Activated CD4-positive, alpha-beta T cell treated with anti-CD3 and anti-CD28 coated beads for 24 hours (primary cell): ENCODE measurements around the gene KAT5.
"Not testable (repeated sequence)": the region's sequence is repeated elsewhere in the genome, so short reads cannot be mapped to it uniquely, and the experiment has no call there.

ENCODE experiments used
- DNase-seq, 2 donors: peaks; one replicate each; pipeline ENCODE4 v3.0.0-alpha.2; 2020; ENCODE audit warnings: low read depth in 2 of 2

KAT5 gene

DNA sequence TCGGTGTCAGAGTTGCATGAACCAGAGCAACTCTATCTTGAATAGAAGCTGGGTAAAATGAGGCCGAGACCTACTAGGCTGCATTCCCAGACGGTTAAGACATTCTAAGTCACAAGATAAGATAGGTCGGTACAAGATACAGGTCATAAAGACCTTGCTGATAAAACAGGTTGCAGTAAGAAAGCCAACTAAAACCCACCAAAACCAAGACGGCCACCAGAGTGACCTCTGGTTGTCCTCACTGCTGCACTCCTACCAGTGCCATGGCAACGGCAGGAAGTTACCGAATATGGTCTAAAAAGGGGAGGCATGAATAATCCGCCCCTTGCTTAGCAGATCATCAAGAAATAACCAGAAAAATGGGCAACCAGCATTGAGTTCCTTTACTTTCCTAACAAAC lies 2.4 kb upstream of the KAT5 start:
- DNase-seq, result no peak

DNA sequence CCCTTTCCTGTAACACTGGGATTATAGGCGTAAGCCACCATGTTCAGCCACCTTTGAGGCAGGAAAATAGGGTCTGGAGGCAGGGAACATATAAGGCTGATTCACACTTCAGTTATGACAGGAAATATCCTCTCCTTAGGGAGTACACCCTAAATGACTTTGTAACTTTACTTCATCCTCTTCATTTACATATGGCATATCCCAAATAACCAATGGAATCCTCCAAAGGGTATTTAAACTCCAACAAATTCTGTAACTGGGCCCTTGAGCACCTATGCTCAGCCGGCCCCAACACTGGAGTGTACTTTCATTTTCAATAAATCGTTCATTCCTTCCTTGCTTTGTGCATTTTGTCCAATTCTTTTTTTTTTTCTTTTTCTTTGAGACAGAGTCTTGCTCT lies 1.6 kb upstream of the KAT5 start:
- DNase-seq, result no peak

DNA sequence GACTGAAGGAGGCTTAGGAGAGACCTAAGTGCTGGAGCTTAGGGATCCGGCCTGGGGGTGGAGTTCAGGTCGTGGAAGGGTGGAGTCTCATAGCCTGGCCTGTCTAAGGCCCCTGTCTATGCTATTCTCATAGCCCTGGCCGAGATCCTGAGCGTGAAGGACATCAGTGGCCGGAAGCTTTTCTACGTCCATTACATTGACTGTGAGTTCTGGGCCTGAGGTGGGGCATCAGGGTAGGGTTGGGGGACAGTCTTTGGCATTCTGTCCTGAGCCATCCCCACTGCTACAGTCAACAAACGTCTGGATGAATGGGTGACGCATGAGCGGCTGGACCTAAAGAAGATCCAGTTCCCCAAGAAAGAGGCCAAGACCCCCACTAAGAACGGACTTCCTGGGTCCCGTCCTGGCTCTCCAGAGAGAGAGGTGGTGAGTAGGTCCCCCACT lies 603 bp downstream of the KAT5 start:
- no peak for DNase-seq

DNA sequence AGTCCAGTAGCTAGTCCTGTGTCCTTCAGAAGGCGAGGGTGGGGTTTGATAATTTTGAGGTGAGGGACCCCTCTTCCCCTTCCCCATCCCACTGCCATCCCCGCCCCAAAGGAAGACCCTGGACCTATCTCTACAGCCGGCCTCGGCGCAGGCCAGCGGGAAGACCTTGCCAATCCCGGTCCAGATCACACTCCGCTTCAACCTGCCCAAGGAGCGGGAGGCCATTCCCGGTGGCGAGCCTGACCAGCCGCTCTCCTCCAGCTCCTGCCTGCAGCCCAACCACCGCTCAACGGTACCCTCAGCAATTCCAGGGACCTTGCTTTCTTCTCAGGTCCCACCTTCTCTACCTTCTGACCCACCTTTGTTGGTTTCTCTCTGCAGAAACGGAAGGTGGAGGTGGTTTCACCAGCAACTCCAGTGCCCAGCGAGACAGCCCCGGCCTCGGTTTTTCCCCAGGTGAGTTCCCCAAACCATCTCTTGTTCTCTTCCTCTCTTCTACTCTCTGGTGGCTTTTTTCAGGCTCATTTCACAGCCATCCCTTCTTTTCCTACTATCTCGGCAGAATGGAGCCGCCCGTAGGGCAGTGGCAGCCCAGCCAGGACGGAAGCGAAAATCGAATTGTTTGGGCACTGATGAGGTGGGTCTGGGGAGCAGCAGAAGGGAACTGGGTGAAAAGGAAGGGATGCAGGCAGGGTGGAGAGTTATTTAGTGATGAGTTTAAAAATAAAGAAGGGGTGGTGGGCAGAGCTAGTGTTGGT lies 1.3 kb downstream of the KAT5 start:
- no peak for DNase-seq

DNA sequence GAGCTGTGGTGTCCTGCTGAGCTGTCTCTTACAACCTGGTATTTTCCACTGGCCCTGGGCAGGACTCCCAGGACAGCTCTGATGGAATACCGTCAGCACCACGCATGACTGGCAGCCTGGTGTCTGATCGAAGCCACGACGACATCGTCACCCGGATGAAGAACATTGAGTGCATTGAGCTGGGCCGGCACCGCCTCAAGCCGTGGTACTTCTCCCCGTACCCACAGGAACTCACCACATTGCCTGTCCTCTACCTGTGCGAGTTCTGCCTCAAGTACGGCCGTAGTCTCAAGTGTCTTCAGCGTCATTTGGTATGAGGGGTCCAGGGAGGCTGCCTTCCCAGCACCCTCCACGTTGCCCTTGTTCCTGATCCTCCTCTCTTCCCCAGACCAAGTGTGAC lies 2.4 kb downstream of the KAT5 start:
- DNase-seq, result no peak

DNA sequence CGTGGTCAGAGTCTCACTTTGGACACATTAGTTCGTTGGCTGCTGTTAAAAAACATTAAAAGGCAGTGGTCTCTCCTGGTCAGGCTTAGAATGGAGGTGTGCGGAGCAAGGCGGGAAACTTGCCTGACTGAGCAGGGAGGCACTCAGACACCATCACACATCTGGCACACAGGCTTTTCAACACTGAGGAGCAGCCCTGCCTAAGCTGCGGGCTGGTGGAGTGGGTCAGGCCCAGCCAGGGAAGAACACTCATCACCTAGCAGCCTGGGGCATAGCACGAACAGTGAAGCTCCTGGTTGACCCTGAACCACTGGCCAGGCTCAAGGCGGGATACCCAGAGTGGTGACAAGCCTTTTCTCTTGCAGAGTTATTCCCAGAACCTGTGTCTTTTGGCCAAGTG lies 4.2 kb downstream of the KAT5 start:
- DNase-seq, result no peak

DNA sequence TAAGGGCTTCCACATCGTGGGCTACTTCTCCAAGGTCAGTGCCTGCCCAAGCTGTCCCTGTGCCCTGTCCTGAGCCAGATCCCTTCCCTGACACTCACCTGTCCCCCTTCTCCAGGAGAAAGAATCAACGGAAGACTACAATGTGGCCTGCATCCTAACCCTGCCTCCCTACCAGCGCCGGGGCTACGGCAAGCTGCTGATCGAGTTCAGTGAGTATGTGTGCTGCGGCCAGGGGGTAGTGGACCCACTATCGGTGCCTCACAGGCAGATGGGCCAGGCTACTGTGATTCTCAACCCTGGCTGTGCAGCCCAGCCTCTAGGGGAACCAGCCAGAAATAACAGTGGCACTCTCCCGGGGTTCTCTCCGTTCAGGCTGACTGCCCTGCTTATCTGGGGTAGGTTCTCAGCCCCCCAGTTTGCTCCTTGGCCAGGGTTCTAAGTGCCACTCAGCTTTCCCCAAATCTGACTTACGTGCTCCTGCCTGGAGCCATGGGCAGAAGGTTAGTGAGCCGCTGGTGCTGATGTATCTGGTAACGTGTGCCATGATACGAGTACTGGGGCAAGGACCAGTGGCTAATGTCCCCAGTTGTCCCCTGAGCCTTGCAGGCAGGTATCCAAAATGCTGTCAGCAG lies 4.8 kb downstream of the KAT5 start:
- no peak for DNase-seq

DNA sequence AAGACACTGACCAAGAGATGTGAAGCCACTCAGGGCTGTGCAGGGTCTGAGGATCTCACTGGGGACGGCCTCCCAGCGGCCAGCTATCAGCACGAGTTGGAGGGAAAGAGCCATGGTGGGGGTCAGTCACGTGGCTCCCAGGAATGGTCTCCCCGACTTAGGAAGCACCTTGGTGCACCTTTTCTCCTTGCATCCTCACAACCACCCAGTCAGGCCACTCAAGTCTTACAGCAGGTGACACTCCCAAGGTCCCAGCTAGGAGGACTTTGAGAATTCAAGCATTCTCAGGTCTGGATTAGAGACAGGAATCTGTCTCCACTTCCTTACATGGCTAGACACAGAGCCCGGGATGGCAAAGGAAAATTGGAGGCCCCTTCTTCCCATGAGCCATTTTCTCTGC lies 5.9 kb downstream of the KAT5 start:
- DNase-seq, result no peak

DNA sequence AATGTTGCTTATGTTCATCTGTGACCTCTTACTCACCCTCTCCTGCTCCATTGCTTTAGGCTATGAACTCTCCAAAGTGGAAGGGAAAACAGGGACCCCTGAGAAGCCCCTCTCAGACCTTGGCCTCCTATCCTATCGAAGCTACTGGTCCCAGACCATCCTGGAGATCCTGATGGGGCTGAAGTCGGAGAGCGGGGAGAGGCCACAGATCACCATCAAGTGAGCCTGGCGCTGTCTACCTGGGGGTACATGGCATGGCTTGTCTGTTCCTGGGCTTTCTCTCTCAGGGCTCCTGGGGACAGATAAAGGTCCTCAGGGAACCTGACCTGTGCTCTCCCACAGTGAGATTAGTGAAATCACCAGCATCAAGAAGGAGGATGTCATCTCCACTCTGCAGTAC lies 6.5 kb downstream of the KAT5 start:
- DNase-seq, result no peak

DNA sequence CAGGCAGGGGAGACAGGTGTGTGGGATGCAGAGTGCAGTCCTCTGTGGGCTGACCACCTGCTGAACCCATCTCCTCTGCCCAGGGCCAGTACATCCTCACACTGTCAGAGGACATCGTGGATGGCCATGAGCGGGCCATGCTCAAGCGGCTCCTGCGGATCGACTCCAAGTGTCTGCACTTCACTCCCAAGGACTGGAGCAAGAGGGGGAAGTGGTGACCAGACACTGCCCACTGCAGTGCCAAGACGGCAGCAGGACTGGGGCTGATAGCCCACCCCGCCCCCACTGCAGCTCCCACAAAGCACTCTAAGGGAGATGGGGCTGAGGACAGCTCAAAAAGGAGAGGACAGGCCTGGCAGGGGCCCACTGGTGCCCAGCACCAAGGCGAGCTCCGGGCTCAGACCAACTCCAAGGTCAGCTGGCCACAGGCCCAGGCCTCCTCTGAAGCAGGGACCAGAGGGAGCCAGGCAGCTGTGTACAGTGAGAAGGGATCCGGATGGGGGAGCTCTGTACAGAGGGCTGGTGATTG lies 7.0 kb downstream of the KAT5 start:
- no peak for DNase-seq

DNA sequence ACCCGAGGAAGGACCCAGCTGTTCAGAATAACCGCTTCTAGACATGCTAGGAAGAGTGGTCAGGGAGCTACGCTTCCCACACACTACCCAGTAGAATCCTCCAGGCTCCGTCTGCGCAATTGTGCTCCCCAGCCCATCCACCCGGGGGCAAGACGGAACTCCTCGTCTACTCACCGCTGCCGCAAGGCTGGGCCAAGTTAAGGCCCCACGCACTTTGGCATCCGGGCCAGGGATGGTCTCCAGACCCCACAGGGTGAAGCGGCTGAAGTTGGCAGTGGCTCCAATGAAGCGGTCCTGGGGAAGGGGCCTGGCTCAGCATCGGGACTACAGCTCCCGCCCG lies 7.8 kb downstream of the KAT5 start:
- no peak for DNase-seq

DNA sequence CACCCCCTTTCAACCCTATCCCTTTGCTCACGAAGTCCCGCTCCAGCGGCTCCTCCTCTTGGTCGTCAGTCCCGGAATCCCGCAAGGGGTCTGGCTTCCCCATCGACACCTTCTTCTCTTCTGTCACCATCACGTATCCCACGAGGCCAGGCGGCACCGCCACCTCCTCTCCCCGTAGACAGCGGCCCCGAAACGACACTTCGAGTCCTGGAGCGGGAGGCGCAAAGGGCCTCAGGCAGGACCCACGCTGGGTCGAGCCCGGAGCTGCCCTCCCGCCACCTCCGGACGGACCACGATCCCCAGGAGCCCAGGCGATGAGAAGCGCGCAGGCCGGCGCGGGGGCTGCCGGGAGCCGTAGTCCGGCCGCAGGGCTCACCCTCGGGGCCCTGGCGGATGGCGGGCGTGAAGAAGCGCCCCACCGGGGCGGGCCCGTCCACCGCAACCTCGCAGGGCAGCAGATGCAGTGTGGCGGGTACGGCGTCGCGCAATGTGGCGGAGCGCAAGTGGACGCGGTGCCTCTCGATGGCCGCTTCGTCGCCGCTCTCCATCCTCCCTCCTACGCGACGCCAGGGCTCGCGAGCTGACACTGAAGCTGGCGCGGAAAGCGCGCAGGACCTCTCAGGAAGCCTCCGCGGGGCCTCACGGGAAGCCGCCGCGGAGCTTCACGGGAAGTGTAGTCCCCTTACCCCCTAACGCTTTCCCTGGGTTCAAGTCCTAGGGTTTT lies 8.3 kb downstream of the KAT5 start, which contains the start of gene RNASEH2C:
Gene RNASEH2C, minus strand, starts transcription at position 588 of the 724 bp plus-strand sequence. Its CDS starts 40 bp downstream, at position 548.
- DNase-seq, result peak; percentile 69 to 77

DNA sequence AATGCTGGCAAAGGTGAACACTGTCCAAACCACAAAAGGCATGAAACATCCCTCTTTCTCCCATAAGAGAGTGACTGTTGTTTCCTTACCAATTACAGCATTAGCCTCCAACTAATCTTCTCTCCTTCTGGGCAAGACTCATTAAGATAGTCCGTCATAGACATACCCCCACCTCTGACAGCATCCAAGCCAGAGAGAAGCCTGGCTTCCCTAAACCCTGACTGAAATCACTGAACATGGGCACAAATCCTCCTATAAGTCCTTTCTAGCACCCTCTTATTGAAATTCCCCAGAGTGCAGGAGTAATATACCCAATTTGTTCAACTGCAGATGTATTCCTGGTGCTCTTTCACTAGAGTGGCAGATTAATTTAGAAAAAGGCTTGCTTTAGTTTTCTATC lies 10.2 kb downstream of the KAT5 start:
- no peak for DNase-seq

DNA sequence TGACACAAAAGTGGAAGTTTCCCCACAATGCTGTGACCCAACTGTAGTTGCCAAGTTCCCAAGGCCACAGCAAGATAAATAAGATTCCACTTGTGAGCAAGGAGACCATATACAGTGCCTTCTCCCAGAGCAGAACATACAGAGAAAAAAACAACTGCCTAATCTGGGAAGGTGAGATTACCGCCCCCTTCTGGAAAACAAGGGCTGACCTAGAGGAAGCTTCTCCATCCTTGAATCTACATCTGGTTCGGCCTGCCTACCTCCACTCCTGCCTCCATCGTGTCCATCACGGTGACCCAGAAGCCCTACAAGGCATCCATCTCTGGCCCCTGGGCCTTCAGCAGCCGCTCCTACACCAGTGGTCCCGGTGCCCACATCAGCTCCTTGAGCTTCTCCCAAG lies 14.6 kb downstream of the KAT5 start:
- no peak for DNase-seq

DNA sequence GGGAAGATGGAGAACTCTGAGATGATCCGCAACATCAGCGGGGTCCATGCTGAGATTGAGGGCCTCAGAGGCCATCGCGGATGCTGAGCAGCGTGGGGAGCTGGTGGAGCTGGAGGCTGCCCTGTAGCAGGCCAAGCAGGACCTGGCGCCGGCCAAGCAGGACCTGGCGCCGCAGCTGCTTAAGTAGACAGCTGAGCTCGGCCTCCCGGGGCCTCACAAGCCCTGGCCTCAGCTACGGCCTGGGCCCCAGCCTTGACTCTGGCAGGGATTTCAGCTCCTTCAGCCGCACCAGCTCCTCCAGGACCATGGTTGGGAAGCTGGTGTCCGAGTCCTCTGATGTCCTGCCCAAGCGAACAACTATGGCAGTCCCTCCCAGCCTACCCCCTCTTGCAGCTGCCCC lies 15.8 kb downstream of the KAT5 start:
- DNase-seq, result no peak

DNA sequence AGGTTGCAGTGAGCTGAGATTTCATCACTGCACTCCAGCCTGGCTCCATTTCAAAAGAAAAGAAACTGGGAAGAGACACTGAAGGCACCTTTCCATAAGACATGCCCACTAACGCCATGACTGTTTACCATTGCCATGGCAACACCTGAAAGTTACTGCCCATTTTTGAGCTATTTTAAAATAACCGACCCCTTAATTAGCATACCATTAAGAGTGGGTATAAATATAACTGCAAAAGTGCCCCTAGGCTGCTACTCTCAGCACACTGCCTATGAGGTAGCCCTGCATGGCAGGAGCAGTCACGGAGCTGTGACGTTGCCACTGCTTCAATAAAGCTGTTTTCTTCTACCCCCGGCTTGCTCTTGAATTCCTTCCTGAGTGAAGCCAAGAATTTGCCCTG lies 18.4 kb downstream of the KAT5 start:
- no peak for DNase-seq

DNA sequence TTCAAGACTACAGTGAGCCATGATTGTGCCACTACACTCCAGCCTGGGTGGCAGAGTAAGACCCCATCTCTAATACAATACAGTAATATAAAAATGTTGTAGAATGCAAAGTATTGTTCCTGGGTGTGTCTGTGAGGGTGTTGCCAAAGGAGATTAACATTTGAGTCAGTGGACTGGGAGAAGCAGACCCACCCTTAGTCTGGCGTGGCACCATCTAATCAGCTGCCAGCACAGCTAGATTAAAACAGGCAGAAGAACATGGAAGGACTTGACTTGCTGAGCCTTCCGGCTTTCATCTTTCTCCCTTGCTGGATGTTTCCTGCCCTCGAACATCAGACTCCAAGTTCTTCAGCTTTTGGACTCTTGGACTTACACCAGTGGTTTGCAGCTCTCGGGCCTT lies 23.1 kb downstream of the KAT5 start:
- DNase-seq, result not testable (repeated sequence)

DNA sequence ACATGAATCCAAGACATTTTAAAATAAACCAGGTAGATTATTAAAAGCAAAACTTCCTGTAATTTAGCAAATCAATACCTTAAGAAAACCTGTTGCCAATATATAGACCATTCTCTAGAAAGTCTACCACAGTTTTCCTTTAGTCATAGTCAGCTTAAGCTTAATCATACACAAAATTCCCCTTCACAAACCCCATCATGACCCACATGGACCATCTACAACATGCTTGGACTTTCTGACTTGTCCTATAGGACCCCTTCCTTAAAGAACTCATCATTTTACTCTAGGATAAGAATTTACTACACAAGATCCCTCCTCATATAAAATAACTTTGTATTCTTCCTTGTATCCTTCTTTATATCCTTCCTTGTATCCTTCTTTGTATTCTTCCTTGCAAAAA lies 24.8 kb downstream of the KAT5 start:
- no peak for DNase-seq

DNA sequence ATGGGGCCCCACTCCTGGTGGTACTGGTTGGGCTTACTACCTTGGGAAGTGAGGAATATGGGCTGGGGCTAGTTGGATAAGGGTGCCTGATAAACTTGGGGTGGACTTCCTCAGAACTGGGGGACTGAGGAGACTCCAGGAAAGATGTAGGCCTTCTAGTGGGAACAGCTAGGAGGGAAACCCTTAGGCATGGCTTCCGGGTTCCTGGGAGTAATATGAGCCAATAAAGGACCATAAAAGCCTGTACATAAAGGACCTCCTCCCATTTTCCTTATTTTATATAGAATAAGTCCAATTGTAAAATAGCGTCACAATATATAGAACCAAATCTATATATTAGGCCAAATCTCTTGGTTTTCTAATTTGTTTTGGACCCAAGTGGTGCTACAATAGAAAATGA lies 27.0 kb downstream of the KAT5 start:
- no peak for DNase-seq

DNA sequence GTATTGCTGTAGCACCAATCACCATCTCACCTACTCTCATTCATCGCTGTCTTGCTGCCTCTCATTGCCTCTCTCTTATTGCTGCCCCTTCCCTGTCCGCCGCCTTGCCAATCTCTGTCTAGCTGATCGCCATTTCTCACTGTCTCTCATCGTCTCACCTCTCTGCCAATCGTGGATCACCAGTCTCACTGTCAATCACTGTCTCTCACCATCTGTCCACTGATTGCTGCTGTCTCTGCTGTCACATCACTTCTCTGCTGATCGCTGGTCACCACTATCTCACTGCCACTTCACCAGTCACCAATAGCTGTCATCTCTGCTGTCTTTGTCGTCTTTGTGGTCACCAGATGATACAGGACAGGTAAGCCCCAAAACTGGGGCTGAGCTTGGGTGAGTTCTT lies 29.1 kb downstream of the KAT5 start:
- no peak for DNase-seq

DNA sequence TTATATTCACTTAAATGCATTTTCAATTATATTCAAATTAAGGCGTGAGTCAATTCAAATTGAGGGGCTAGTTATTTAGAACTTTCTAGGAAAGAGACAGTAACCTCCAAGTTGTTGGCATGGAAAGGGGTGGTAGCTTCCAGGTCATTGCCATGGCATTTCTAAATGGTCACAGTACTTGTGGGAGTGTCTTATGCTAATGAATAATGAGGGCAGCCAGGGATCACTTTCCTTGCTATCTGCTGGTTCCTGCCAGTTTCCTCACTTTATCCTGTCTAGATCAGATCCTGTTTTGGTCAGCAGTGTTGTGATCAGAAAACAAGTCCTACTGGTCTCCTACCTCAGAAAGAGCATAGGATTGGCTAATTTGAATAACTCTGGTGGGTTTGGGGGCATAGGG lies 30.3 kb downstream of the KAT5 start:
- no peak for DNase-seq

DNA sequence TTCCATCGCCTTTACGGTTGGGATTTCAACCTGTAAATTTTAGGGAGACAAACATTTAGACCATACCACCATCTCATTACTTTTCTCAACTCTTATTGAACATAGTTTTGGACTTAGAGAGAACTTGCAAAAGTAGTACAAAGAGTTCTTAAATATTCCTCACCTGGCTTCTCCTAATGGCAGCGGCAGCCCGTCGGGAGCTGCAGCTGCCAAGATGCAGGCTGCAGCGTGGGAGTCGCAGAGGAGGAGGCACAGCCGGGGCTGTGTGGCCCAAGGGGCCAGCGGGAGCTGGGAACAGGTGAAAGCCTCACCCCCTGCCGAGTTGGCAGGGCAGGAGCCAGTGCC lies 31.6 kb downstream of the KAT5 start:
- no peak for DNase-seq
